Tibial artery (tissue), 4 donors: ENCODE results near the gene BPIFA2.

ENCODE experiments used
- DNase-seq, 2 donors: peaks; one replicate each; pipeline ENCODE4 v3.0.0-alpha.2; 2019
- H3K27ac ChIP-seq, 2 donors: fragments of 200-600 bp; sonication (generic) in 1 of 2; 1 replicate in 1 of 2; 2 replicates in 1 of 2; pipeline ENCODE4 v1.5.1; 2018 to 2019; ENCODE audit warnings: mild to moderate bottlenecking in 1 of 2
- H3K27me3 ChIP-seq, 2 donors: fragments of 200-600 bp; sonication (generic) in 1 of 2; one replicate each; pipeline versions ENCODE4 v1.5.1 to v1.6.0; 2016 to 2019
- H3K36me3 ChIP-seq, 3 donors: fragments of 200-600 bp; sonication (generic) in 2 of 3; one replicate each; pipeline ENCODE4 v1.5.1; 2016 to 2019; ENCODE audit warnings: mild to moderate bottlenecking in 2 of 3
- H3K4me1 ChIP-seq, 4 donors: fragments of 200-600 bp; sonication (generic) in 2 of 4; 1 replicate in 3 of 4; 2 replicates in 1 of 4; pipeline ENCODE4 v1.5.1; 2016 to 2019
- H3K4me3 ChIP-seq, 2 donors: fragments of 200-600 bp; sonication (generic) in 1 of 2; 1 replicate in 1 of 2; 2 replicates in 1 of 2; pipeline ENCODE4 v1.5.1; 2018 to 2019; ENCODE audit warnings: mild to moderate bottlenecking in 2 of 2
- H3K9me3 ChIP-seq, 3 donors: fragments of 200-600 bp; sonication (generic) in 1 of 3; one replicate each; pipeline ENCODE4 v1.5.1; 2016 to 2019
- CTCF ChIP-seq, 2 experiments: fragments of 200-600 bp in 1 of 2; fragments of 450-650 bp in 1 of 2; IDR thresholded peaks; one replicate each; pipeline ENCODE4 v1.5.1; 2017 to 2019; ENCODE audit warnings: antibody characterized with exemption in 2 of 2, mild to moderate bottlenecking in 1 of 2, moderate library complexity in 1 of 2
- intact Hi-C: fragments of 100-400 bp; cut with DNase I; formaldehyde crosslinking; loops from one replicate; pipeline ENCODE4 v1.15.0; 2023; ENCODE audit warnings: low total_unique reads

The BPIFA2 gene

GRCh38 chr20:33188421-33188820 is 20.5 kb downstream of the BPIFA2 start:
- DNase-seq, result no peak
- TF ChIP-seq CTCF (IDR thresholded peaks at IDR 0.05), result no peak
- H3K4me1 ChIP-seq, result no peaks in the 10 kb centered on the region
- no peaks in the 10 kb centered on the region for H3K36me3 ChIP-seq
- intact Hi-C loops, result no loop called here
- no peak overlapping the region for H3K27ac ChIP-seq
- H3K4me3 ChIP-seq, result no peak overlapping the region
- H3K9me3 ChIP-seq, result no peaks in the 10 kb centered on the region
- peaks cover 0 to 5% of the 10 kb centered on the region in 2 donors for H3K27me3 ChIP-seq

DNA sequence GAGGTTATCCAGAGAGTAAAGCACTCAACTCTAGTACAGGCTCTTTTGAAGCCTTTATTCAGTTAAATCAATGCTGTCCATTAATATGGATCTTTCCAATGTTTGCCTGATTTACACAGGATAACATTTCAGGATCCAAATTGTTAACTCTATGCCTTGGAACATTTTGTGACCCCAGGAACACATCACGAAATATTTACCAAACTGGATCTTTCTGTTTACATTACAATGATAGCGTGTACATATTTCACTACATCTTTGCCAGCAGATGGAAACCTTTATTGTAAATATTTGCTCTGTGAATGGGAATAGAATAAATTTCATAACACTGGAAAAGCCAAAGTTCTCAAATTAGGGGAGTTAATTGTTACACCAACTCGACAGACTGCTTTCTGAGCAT is 23.5 kb downstream of the BPIFA2 start:
- H3K36me3 ChIP-seq, result no peaks in the 10 kb centered on the region
- no peak overlapping the region for H3K4me3 ChIP-seq
- H3K27ac ChIP-seq, result no peak overlapping the region
- no peak for TF ChIP-seq CTCF (IDR thresholded peaks at IDR 0.05)
- DNase-seq, result no peak
- no peaks in the 10 kb centered on the region for H3K4me1 ChIP-seq
- H3K9me3 ChIP-seq, result no peaks in the 10 kb centered on the region
- peaks cover 0 to 5% of the 10 kb centered on the region in 2 donors for H3K27me3 ChIP-seq
- intact Hi-C loops, result no loop called here

DNA sequence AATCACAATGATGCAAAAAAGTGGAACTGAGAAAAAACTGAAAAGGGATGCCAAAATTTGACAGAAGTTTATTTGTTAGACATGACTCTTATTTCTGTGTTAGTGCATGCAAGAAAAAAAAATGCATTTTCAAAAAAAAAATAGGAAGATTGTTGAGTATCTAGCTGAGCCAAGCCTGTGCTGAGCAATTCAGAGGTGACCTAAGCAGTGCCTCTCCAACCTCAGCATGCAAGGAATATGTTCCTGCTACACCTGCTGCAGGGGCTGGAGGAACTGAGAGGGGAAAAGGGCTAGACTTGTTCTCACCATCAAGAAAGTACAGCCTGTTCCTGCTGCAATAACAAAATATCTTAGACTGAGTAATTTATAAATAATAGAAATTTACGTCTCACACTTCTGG is 24.0 kb downstream of the BPIFA2 start:
- intact Hi-C loops, result no loop called here
- Histone ChIP-seq H3K36me3 (no peaks in the 10 kb centered on the region), H3K4me1 (no peaks in the 10 kb centered on the region), H3K9me3 (no peaks in the 10 kb centered on the region), H3K4me3 (no peak overlapping the region), H3K27me3 (peaks cover 0 to 5% of the 10 kb centered on the region in 2 donors), H3K27ac (no peak overlapping the region)
- no peak for TF ChIP-seq CTCF (IDR thresholded peaks at IDR 0.05)
- no peak for DNase-seq

DNA sequence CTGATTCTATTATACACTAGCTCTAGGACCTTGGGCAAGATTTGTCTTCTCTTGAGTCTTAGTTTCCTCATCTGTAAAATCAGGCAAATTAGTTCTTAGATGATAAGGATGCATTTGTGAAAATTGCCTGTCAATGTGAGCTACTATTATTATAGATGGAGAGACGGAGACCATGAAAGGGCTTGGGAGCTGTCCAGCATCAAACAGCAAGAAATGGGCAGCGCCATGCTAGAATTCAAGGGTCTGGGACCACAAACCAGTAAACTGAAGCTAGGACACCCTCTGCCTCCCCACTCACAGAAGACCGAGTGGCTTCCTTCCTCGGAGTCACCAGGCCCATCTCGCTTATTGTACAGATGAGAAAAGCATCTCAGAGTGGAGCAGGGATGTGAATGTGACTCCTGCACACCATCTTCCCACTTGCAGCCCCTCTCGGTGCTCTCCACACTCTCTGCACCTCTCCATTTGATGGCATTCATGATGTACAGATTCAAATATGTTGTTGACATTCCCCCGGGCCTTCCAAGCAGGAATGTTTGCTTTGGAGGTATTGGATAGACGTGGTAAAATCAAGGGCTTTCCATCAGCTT is 25.0 kb downstream of the BPIFA2 start:
- peaks cover 0 to 8% of the 10 kb centered on the region in 2 donors for H3K27me3 ChIP-seq
- intact Hi-C loops, result no loop called here
- TF ChIP-seq CTCF (IDR thresholded peaks at IDR 0.05), result no peak
- DNase-seq, result no peak
- no peaks in the 10 kb centered on the region for H3K9me3 ChIP-seq
- no peak overlapping the region for H3K27ac ChIP-seq
- H3K4me3 ChIP-seq, result no peak overlapping the region
- H3K36me3 ChIP-seq, result no peaks in the 10 kb centered on the region
- no peaks in the 10 kb centered on the region for H3K4me1 ChIP-seq

DNA sequence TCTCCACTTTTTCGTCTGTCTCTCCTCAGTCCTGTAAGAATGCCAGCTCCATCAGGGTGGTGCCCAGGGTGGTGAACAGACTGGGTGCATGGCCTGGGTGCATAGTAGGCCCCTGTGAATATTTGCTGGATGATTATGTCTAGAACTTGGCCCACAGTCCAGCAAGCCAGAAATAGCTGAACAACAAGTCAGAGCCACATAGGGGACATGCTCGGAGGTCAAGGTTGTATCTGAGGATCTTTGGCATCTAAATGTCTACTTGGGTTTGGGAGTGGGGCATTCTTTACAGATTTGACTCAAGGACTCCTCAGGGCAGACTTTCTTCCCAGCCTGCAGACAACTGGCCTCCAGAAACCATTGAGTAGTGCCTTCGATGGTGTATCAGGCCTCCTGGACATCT is 31.1 kb downstream of the BPIFA2 start:
- Histone ChIP-seq H3K4me1 (no peaks in the 10 kb centered on the region), H3K9me3 (no peaks in the 10 kb centered on the region), H3K36me3 (no peaks in the 10 kb centered on the region), H3K27me3 (peaks cover 0 to 3% of the 10 kb centered on the region in 2 donors), H3K4me3 (no peak overlapping the region), H3K27ac (no peak overlapping the region)
- TF ChIP-seq CTCF (IDR thresholded peaks at IDR 0.05), result no peak
- intact Hi-C loops, result no loop called here
- DNase-seq, result no peak

GRCh38 chr20:33202451-33202850 is 34.5 kb downstream of the BPIFA2 start:
- intact Hi-C loops, result no loop called here
- no peaks in the 10 kb centered on the region for H3K36me3 ChIP-seq
- no peaks in the 10 kb centered on the region for H3K4me1 ChIP-seq
- H3K4me3 ChIP-seq, result no peak overlapping the region
- H3K27ac ChIP-seq, result no peak overlapping the region
- H3K9me3 ChIP-seq, result no peaks in the 10 kb centered on the region
- no peak for TF ChIP-seq CTCF (IDR thresholded peaks at IDR 0.05)
- no peak for DNase-seq
- H3K27me3 ChIP-seq, result peaks cover 0 to 9% of the 10 kb centered on the region in 2 donors
